IgD-negative memory B cell (primary cell): ENCODE data around the gene ACACB. TPM values are rescaled to one million over a fixed set of nuclear protein-coding genes. Genes with fewer than 3 reads are reported as not detected.

Experiments used
- H3K27ac Mint-ChIP-seq, 3 donors: one replicate each; pipeline ENCODE4 v1.8.0; 2020 to 2022; ENCODE audit warnings: mild to moderate bottlenecking in 3 of 3, mixed read lengths in 3 of 3, moderate library complexity in 1 of 3
- H3K27me3 Mint-ChIP-seq: one replicate; pipeline ENCODE4 v1.8.0; 2021; ENCODE audit warnings: mixed read lengths
- H3K36me3 Mint-ChIP-seq: one replicate; pipeline ENCODE4 v1.8.0; 2020; ENCODE audit warnings: mild to moderate bottlenecking, mixed read lengths
- H3K4me1 Mint-ChIP-seq, 3 donors: one replicate each; pipeline ENCODE4 v1.8.0; 2020 to 2022; ENCODE audit warnings: mixed read lengths in 3 of 3, mild to moderate bottlenecking in 1 of 3
- H3K4me3 Mint-ChIP-seq, 4 donors: one replicate each; pipeline ENCODE4 v1.8.0; 2020 to 2022; ENCODE audit warnings: mild to moderate bottlenecking in 4 of 4, mixed read lengths in 4 of 4, moderate library complexity in 3 of 4
- H3K9me3 Mint-ChIP-seq, 3 donors: one replicate each; pipeline ENCODE4 v1.8.0; 2020 to 2021; ENCODE audit warnings: mixed read lengths in 3 of 3, mild to moderate bottlenecking in 1 of 3
- polyA plus RNA-seq: library from polyadenylated mRNA; unstranded; fragments of 300-500 nt; fragmentation: Illumina TruSeq; gene quantifications from one replicate; pipeline ENCODE4 v1.2.3, GENCODE V29; 2021

ACACB gene
- polyA plus RNA-seq, 1 donor from 2014 or later: 2.4 TPM

- Mint-ChIP-seq H3K36me3 (no peaks in the 10 kb centered on the region), H3K27ac (peak overlapping the region in 2 of 3 donors; percentile 83 to 91), H3K27me3 (no peaks in the 10 kb centered on the region), H3K4me3 (peak overlapping the region; percentile 84 to 95 (median 94)), H3K9me3 (no peaks in the 10 kb centered on the region), H3K4me1 (peaks cover 19 to 35% (median 22%) of the 10 kb centered on the region in 3 donors)
Measured at GRCh38 chr12:109098183-109098604, 18.2 kb upstream of the ACACB start.

DNA sequence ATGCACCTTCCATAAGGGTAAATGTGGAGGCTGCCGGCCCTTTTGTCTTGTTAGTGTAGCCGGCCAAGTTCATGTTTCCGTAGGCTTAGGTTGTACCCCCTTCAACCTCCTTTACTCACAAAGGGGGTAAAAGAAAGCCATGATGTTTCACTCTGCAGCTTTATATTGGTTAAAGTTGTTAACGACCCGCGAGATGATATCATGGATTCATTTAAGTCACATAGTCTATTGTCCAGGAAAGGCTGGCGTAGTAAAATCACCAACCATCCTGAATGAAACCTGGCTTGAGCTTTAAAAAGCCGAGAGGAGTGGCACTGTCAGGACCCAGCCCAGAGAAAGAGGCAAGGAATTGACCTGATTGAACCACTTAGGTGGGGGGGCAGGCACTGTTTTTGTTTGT is 17.7 kb upstream of the ACACB start:
- peak overlapping the region in 1 of 3 donors; percentile 83 for H3K27ac Mint-ChIP-seq
- H3K4me1 Mint-ChIP-seq: peaks cover 16 to 31% (median 18%) of the 10 kb centered on the region in 3 donors

GRCh38 chr12:109099431-109100020 is 16.9 kb upstream of the ACACB start:
- Mint-ChIP-seq H3K27me3 (no peaks in the 10 kb centered on the region), H3K4me1 (peaks cover 14 to 25% (median 14%) of the 10 kb centered on the region in 3 donors), H3K36me3 (no peaks in the 10 kb centered on the region), H3K27ac (peak overlapping the region in 1 of 3 donors; percentile 54), H3K9me3 (no peaks in the 10 kb centered on the region), H3K4me3 (peak overlapping the region in 3 of 4 donors; percentile 57 to 94 (median 94))

More for the DNA sequence above, 17.7 kb upstream of the ACACB start:
- no peaks in the 10 kb centered on the region for H3K27me3 Mint-ChIP-seq
- peak overlapping the region; percentile 84 to 95 (median 94) for H3K4me3 Mint-ChIP-seq
- H3K36me3 Mint-ChIP-seq: no peaks in the 10 kb centered on the region
- H3K9me3 Mint-ChIP-seq: no peaks in the 10 kb centered on the region

DNA sequence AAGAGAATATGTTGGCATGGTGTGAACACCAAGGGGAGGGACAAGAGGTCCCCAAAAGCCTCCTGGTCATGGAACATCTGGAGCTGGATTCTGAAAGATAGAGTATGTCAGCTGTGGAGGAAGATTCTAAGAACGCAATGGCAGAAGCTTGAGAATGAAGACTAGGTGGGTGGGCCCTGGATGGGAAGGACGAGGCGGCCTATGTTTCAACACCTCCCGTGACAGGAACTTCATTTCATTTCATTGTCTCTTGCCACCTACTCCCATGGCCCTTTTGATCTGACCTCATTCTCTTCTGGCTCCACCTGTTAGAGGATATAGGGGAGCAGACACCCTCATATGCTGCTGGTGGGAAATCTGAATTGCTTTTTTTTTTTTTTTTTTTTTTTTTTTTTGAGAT is 15.6 kb upstream of the ACACB start:
- no peaks in the 10 kb centered on the region for H3K27me3 Mint-ChIP-seq
- peak overlapping the region in 1 of 3 donors; percentile 54 for H3K27ac Mint-ChIP-seq
- H3K36me3 Mint-ChIP-seq: no peaks in the 10 kb centered on the region
- no peaks in the 10 kb centered on the region for H3K9me3 Mint-ChIP-seq
- peak overlapping the region in 1 of 4 donors; percentile 12 for H3K4me3 Mint-ChIP-seq
- H3K4me1 Mint-ChIP-seq: peaks cover 13 to 20% (median 14%) of the 10 kb centered on the region in 3 donors

- Mint-ChIP-seq H3K9me3 (no peaks in the 10 kb centered on the region), H3K27me3 (no peaks in the 10 kb centered on the region), H3K27ac (no peak overlapping the region), H3K36me3 (no peaks in the 10 kb centered on the region), H3K4me3 (no peak overlapping the region), H3K4me1 (peaks cover 12 to 20% (median 14%) of the 10 kb centered on the region in 3 donors)
Measured at GRCh38 chr12:109102491-109102890, 13.9 kb upstream of the ACACB start.

DNA sequence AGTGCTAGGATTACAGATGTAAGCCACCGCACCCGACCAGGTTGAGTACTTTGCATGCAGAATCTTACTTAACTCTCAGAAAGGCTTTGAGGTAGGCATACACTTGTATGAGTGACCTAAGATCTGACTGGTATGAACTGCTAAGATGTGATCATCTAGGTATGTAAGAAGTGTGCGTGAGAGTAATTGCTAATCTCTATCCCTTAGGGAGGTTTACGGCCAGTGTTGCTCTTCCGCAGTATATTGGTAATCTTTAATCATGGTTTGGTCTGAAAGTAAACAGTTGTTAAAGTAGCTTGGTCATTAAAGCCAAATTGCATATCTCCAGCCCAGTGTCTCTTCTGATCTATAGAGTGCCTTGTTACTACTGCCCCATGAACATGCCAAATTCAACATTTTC is 11.2 kb upstream of the ACACB start:
- H3K9me3 Mint-ChIP-seq: no peaks in the 10 kb centered on the region
- no peaks in the 10 kb centered on the region for H3K27me3 Mint-ChIP-seq
- H3K27ac Mint-ChIP-seq: no peak overlapping the region
- no peak overlapping the region for H3K4me3 Mint-ChIP-seq
- peaks cover 1 to 5% (median 3%) of the 10 kb centered on the region in 3 donors for H3K4me1 Mint-ChIP-seq
- H3K36me3 Mint-ChIP-seq: peaks cover 1% of the 10 kb centered on the region

DNA sequence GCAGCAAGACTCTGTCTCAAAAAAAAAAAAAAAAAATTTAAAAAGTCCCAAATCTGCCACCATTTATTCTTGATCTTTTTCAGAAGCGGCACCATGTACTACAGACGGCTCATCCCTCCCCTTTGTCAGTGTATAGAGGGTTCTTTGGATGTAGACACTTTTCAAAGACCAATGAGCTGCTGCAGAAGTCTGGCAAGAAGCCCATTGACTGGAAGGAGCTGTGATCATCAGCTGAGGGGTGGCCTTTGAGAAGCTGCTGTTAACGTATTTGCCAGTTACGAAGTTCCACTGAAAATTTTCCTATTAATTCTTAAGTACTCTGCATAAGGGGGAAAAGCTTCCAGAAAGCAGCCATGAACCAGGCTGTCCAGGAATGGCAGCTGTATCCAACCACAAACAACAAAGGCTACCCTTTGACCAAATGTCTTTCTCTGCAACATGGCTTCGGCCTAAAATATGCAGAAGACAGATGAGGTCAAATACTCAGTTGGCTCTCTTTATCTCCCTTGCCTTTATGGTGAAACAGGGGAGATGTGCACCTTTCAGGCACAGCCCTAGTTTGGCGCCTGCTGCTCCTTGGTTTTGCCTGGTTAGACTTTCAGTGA is 6.5 kb upstream of the ACACB start:
- peaks cover 1% of the 10 kb centered on the region for H3K36me3 Mint-ChIP-seq
- H3K9me3 Mint-ChIP-seq: no peaks in the 10 kb centered on the region
- peaks cover 0 to 2% (median 2%) of the 10 kb centered on the region in 3 donors for H3K4me1 Mint-ChIP-seq
- no peak overlapping the region for H3K4me3 Mint-ChIP-seq
- H3K27ac Mint-ChIP-seq: no peak overlapping the region
- H3K27me3 Mint-ChIP-seq: no peaks in the 10 kb centered on the region

DNA sequence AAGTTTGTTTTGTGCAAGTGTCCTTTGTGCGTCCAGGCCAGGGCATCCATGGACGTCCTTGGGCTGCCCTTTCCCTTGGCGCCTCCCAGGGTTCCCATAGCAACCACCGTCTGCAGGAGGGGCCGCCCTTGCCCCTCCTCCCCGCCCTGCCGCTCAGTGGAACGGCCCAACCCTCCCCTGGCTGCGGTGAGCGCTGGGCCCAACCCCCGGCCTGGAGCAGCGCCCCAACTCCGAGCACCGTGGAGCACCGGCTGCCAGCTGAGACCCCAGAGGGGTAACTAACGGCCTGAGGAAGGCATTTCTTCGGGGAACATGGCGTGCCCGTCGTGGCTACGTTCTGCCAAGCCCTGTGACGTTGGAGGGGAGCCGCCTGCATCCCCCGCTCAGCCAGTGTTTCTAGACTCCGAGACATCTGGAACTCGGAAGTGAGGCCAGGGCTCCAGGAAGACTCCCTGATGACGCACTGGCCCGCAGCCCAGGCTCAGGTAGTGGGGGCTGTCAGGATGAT is 5.3 kb upstream of the ACACB start:
- peak overlapping the region; percentile 60 to 89 (median 78) for H3K4me3 Mint-ChIP-seq
- H3K27me3 Mint-ChIP-seq: no peaks in the 10 kb centered on the region
- H3K4me1 Mint-ChIP-seq: peaks cover 0 to 5% (median 2%) of the 10 kb centered on the region in 3 donors
- peak overlapping the region in 1 of 3 donors; percentile 39 for H3K27ac Mint-ChIP-seq
- H3K9me3 Mint-ChIP-seq: no peaks in the 10 kb centered on the region
- H3K36me3 Mint-ChIP-seq: peaks cover 1% of the 10 kb centered on the region

- no peak overlapping the region for H3K27ac Mint-ChIP-seq
- H3K4me1 Mint-ChIP-seq: peaks cover 0 to 5% (median 2%) of the 10 kb centered on the region in 3 donors
- H3K27me3 Mint-ChIP-seq: no peaks in the 10 kb centered on the region
- no peaks in the 10 kb centered on the region for H3K36me3 Mint-ChIP-seq
- no peaks in the 10 kb centered on the region for H3K9me3 Mint-ChIP-seq
- H3K4me3 Mint-ChIP-seq: no peak overlapping the region
Measured at GRCh38 chr12:109112720-109113465, 3.5 kb upstream of the ACACB start.

DNA sequence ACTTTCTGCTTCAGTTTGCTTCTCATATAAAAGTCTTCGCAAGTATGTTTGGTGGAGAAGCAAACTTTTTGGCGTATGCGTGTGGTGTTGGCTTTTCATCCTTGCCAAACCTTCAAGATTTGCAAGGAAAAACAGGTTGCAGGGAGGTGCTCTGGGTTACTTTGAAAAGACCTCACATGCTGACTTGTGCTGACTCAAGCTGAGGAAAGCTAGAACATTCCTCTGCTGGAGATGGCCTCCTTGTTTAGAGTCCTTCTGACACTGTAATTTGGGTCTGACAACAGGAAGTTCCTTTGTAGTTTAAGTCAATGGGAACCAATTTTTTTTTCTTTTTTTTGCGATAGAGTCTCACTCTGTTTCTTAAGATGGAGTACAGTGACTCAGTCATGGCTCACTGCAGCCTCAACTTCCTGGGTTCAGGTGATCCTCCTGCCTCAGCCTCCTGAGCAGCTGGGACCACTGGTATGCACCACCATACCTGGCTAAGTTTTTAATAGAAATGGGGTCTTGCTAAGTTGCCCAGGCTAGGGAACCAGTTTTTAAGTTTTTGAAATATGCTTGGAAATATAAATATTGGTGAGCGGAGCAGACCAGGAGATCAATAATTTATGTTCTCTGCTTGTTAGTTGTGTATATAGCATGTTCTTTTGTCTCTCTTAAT is 2.6 kb upstream of the ACACB start:
- Mint-ChIP-seq H3K4me1 (peaks cover 0 to 5% (median 2%) of the 10 kb centered on the region in 3 donors), H3K27ac (no peak overlapping the region), H3K36me3 (no peaks in the 10 kb centered on the region), H3K4me3 (no peak overlapping the region), H3K27me3 (no peaks in the 10 kb centered on the region), H3K9me3 (no peaks in the 10 kb centered on the region)

- H3K36me3 Mint-ChIP-seq: no peaks in the 10 kb centered on the region
- no peak overlapping the region for H3K27ac Mint-ChIP-seq
- peaks cover 0 to 5% (median 2%) of the 10 kb centered on the region in 3 donors for H3K4me1 Mint-ChIP-seq
- H3K4me3 Mint-ChIP-seq: no peak overlapping the region
- no peaks in the 10 kb centered on the region for H3K9me3 Mint-ChIP-seq
- no peaks in the 10 kb centered on the region for H3K27me3 Mint-ChIP-seq
Measured at GRCh38 chr12:109114644-109115043, 1.7 kb upstream of the ACACB start.

- H3K4me3 Mint-ChIP-seq: no peak overlapping the region
- peaks cover under 1% of the 10 kb centered on the region for H3K36me3 Mint-ChIP-seq
- H3K4me1 Mint-ChIP-seq: peaks cover 0 to 5% (median 2%) of the 10 kb centered on the region in 3 donors
- no peak overlapping the region for H3K27ac Mint-ChIP-seq
- no peaks in the 10 kb centered on the region for H3K9me3 Mint-ChIP-seq
- no peaks in the 10 kb centered on the region for H3K27me3 Mint-ChIP-seq
Measured at GRCh38 chr12:109115404-109115757, 1.0 kb upstream of the ACACB start.

DNA sequence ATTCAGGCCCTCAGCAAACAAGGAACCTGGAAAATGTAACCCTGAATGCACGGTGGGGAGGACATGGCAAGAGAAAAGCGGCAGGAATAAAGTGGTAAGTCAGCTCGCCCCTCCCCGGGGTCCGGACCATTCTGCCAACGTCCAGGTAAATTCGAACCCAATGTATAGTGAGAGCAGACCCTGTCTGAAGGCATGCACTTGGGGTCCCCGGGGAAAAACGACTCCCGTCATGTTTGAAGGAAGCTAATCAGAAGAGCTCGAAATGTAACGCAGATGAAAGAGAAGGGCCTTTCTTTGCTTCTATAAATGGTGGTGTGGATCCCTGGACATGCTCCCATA is 193 bp downstream of the ACACB start:
- Mint-ChIP-seq H3K4me1 (peaks cover 0 to 4% (median 2%) of the 10 kb centered on the region in 3 donors), H3K36me3 (peaks cover 6% of the 10 kb centered on the region), H3K27ac (no peak overlapping the region), H3K4me3 (no peak overlapping the region), H3K27me3 (peaks cover under 1% of the 10 kb centered on the region), H3K9me3 (no peaks in the 10 kb centered on the region)

- Mint-ChIP-seq H3K27ac (no peak overlapping the region), H3K9me3 (no peaks in the 10 kb centered on the region), H3K4me3 (no peak overlapping the region), H3K4me1 (peaks cover 0 to under 1% (median 0%) of the 10 kb centered on the region in 3 donors), H3K27me3 (peaks cover 2% of the 10 kb centered on the region), H3K36me3 (peaks cover 6% of the 10 kb centered on the region)
Measured at GRCh38 chr12:109120095-109120494, 3.7 kb downstream of the ACACB start.

DNA sequence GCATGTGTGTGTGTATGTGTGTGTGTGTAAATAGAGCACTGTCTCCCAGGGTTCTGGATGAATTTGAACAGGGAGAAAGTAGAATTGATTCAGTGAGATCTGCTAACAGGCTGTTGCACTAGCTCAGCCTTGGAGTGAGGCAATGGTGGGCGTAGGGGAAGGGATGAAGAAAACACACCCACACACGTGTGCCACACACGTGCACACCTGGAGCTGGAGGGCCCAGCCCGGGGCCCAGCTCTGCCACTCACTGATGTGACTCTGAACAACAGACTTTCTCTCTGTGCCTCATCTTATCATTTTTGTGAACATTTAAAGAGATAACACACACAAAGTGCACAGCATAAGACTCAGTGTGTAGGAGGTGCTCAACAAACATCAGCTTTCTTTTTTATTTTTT is 4.2 kb downstream of the ACACB start:
- H3K27me3 Mint-ChIP-seq: peaks cover 2% of the 10 kb centered on the region
- peaks cover 6% of the 10 kb centered on the region for H3K36me3 Mint-ChIP-seq
- no peak overlapping the region for H3K4me3 Mint-ChIP-seq
- no peak overlapping the region for H3K27ac Mint-ChIP-seq
- H3K4me1 Mint-ChIP-seq: no peaks in the 10 kb centered on the region
- no peaks in the 10 kb centered on the region for H3K9me3 Mint-ChIP-seq
